IMR-90 (cell line): Measurements from ENCODE around the gene RAI14. TPM values are rescaled to one million over a fixed set of nuclear protein-coding genes. Genes with fewer than 3 reads are reported as not detected.

Experiments
- ATAC-seq: fragments of 200-7000 bp; cut with Tn5 transposase; 2 replicates; pipeline ENCODE4 v1.9.1; 2020; ENCODE audit warnings: low read depth, mild to moderate bottlenecking, moderate library complexity
- BruUV-seq: library from RNA; stranded (reverse); fragments of 400-500 nt; replicated peaks from 2 replicates; lab custom pipeline; 2021; lab: Mats Ljungman, UMichigan
- CTCF ChIA-PET: fragments of 300-600 bp; formaldehyde crosslinking; extraction: SDS; loops from one replicate; lab custom pipeline; 2021; ENCODE audit warnings: antibody characterized with exemption; lab: Yijun Ruan, JAX
- POLR2A ChIA-PET: fragments of 300-600 bp; sonication (Branson Sonifier 250); formaldehyde crosslinking; loops from one replicate; lab custom pipeline; 2022; ENCODE audit warnings: antibody characterized with exemption; ENCODE audit not compliant: unreplicated experiment; lab: Charles Lee
- DNase-seq: peaks from one replicate; pipeline ENCODE4 v3.0.0; 2013
- H2AFZ ChIP-seq: replicated peaks from 2 replicates; pipeline ENCODE3; 2013; ENCODE audit warnings: low read length, mild to moderate bottlenecking; ENCODE audit not compliant: poor library complexity
- H2AK5ac ChIP-seq: 2 replicates; pipeline ENCODE4 v1.6.1; 2013; ENCODE audit warnings: low read depth, low read length, inconsistent platforms
- H2AK9ac ChIP-seq: replicated peaks from 2 replicates; pipeline ENCODE3; 2013; ENCODE audit warnings: mild to moderate bottlenecking, low read depth, low read length, moderate library complexity; ENCODE audit not compliant: poor library complexity
- H2BK120ac ChIP-seq: 2 replicates; pipeline ENCODE4 v1.6.1; 2013; ENCODE audit warnings: low read depth, low read length, inconsistent platforms
- H2BK15ac ChIP-seq: 3 replicates; pipeline ENCODE4 v1.6.1; 2013; ENCODE audit warnings: low read depth, low read length, inconsistent platforms
- H2BK20ac ChIP-seq: 2 replicates; pipeline ENCODE4 v1.6.1; 2013; ENCODE audit warnings: low read depth, mild to moderate bottlenecking, inconsistent platforms, low read length, moderate library complexity
- H2BK5ac ChIP-seq: 2 replicates; pipeline ENCODE4 v1.6.1; 2013; ENCODE audit warnings: mild to moderate bottlenecking, low read depth, low read length, inconsistent platforms; ENCODE audit not compliant: poor library complexity, severe bottlenecking
- H3K14ac ChIP-seq: replicated peaks from 2 replicates; pipeline ENCODE4 v1.6.1; 2013; ENCODE audit warnings: low read depth, low read length, inconsistent platforms
- H3K18ac ChIP-seq: 2 replicates; pipeline ENCODE4 v1.6.1; 2013; ENCODE audit warnings: low read depth, low read length, control low read depth
- H3K23ac ChIP-seq: 2 replicates; pipeline ENCODE4 v1.6.1; 2013; ENCODE audit warnings: low read depth, low read length, inconsistent platforms
- H3K27ac ChIP-seq: 2 replicates; pipeline ENCODE4 v1.5.1; 2013; ENCODE audit warnings: mild to moderate bottlenecking, control low read depth, low read length; ENCODE audit not compliant: insufficient read depth
- H3K27me3 ChIP-seq: 2 replicates; pipeline ENCODE4 v1.6.1; 2013; ENCODE audit warnings: low read length; ENCODE audit not compliant: control insufficient read depth, insufficient read depth
- H3K36me3 ChIP-seq: 2 replicates; pipeline ENCODE4 v1.6.1; 2013; ENCODE audit warnings: low read length, mixed read lengths; ENCODE audit not compliant: control insufficient read depth, insufficient read depth
- H3K4ac ChIP-seq: 2 replicates; pipeline ENCODE4 v1.6.1; 2013; ENCODE audit warnings: low read depth, low read length, inconsistent platforms
- H3K4me1 ChIP-seq: 2 replicates; pipeline ENCODE4 v1.6.1; 2013; ENCODE audit warnings: low read length, mixed read lengths; ENCODE audit not compliant: control insufficient read depth, insufficient read depth
- H3K4me2 ChIP-seq: 2 replicates; pipeline ENCODE4 v1.6.1; 2013; ENCODE audit warnings: low read depth, mild to moderate bottlenecking, control low read depth, low read length, moderate library complexity
- H3K4me3 ChIP-seq: 2 replicates; pipeline ENCODE4 v1.5.1; 2013; ENCODE audit warnings: low read depth, mild to moderate bottlenecking, control low read depth, low read length, moderate library complexity; ENCODE audit not compliant: insufficient read depth
- H3K56ac ChIP-seq: 2 replicates; pipeline ENCODE4 v1.6.1; 2013; ENCODE audit warnings: low read length, inconsistent platforms; ENCODE audit not compliant: insufficient read depth; ENCODE audit errors: extremely low read depth
- H3K79me1 ChIP-seq, 2 experiments: 2 replicates each; pipeline ENCODE4 v1.6.1; 2013; ENCODE audit warnings: low read length in 2 of 2, inconsistent platforms in 1 of 2, low read depth in 1 of 2
- H3K9ac ChIP-seq: 2 replicates; pipeline ENCODE4 v1.6.1; 2013; ENCODE audit warnings: low read depth, low read length, control low read depth
- H3K9me1 ChIP-seq: 2 replicates; pipeline ENCODE4 v1.6.1; 2013; ENCODE audit warnings: low read length, inconsistent platforms; ENCODE audit not compliant: insufficient read depth
- H3K9me3 ChIP-seq: 2 replicates; pipeline ENCODE4 v1.6.1; 2013; ENCODE audit warnings: low read length; ENCODE audit not compliant: control insufficient read depth, insufficient read depth
- H4K20me1 ChIP-seq: 2 replicates; pipeline ENCODE4 v1.6.1; 2013; ENCODE audit warnings: low read length, inconsistent platforms; ENCODE audit not compliant: insufficient read depth
- H4K5ac ChIP-seq: 2 replicates; pipeline ENCODE4 v1.6.1; 2013; ENCODE audit warnings: mild to moderate bottlenecking, low read depth, low read length, control low read depth
- H4K8ac ChIP-seq, 2 experiments: 2 replicates each; pipeline ENCODE4 v1.6.1; 2013; ENCODE audit warnings: low read depth in 2 of 2, low read length in 2 of 2, control low read depth in 1 of 2, inconsistent platforms in 1 of 2
- H4K91ac ChIP-seq: 2 replicates; pipeline ENCODE4 v1.6.1; 2013; ENCODE audit warnings: low read depth, low read length, inconsistent platforms; ENCODE audit not compliant: insufficient read depth
- BHLHE40 ChIP-seq: fragments of 150-350 bp; IDR thresholded peaks from 2 replicates; pipeline ENCODE4 v1.6.1; 2016; ENCODE audit warnings: mild to moderate bottlenecking, low read depth, low read length
- CEBPB ChIP-seq: IDR thresholded peaks from 2 replicates; pipeline ENCODE4 v1.6.1; 2012; ENCODE audit warnings: low read depth, low read length, improper control_type of control experiment
- CHD1 ChIP-seq: IDR thresholded peaks from 2 replicates; pipeline ENCODE4 v1.6.1; 2012; ENCODE audit warnings: low read depth, low read length, improper control_type of control experiment
- MAFK ChIP-seq: IDR thresholded peaks from 2 replicates; pipeline ENCODE4 v1.6.1; 2012; ENCODE audit warnings: low read depth, low read length, improper control_type of control experiment
- POLR2A ChIP-seq: IDR thresholded peaks from 2 replicates; pipeline ENCODE4 v1.6.1; 2012; ENCODE audit warnings: mild to moderate bottlenecking, low read depth, low read length
- RAD21 ChIP-seq: IDR thresholded peaks from 2 replicates; pipeline ENCODE4 v1.6.1; 2012; ENCODE audit warnings: low read length, improper control_type of control experiment
- RCOR1 ChIP-seq: IDR thresholded peaks from 2 replicates; pipeline ENCODE4 v1.6.1; 2012; ENCODE audit warnings: mild to moderate bottlenecking, low read length, improper control_type of control experiment; ENCODE audit not compliant: insufficient replicate concordance
- RFX5 ChIP-seq: IDR thresholded peaks from 2 replicates; pipeline ENCODE4 v1.8.0; 2012; ENCODE audit warnings: low read depth, mild to moderate bottlenecking, low read length, moderate library complexity
- SMC3 ChIP-seq: fragments of 150-350 bp; IDR thresholded peaks from 2 replicates; pipeline ENCODE4 v1.6.1; 2016; ENCODE audit warnings: low read depth, mild to moderate bottlenecking, antibody characterized with exemption, low read length, moderate library complexity
- USF2 ChIP-seq: fragments of 150-350 bp; IDR thresholded peaks from 2 replicates; pipeline ENCODE4 v1.6.1; 2017; ENCODE audit warnings: mild to moderate bottlenecking, antibody characterized with exemption, low read length, low read depth
- WGBS, 2 experiments: methylation state at CpG; one replicate each; pipeline versions ENCODE4 v1.1.5 to v1.1.7; 2013; ENCODE audit warnings: missing lambda C conversion rate in 2 of 2; ENCODE audit not compliant: insufficient read length in 1 of 2; ENCODE audit errors: extremely low coverage in 2 of 2; 5-methylcytosine and 5-hydroxymethylcytosine counted together
- dilution Hi-C: fragments of 300-500 bp; cut with HindIII; formaldehyde crosslinking; loops from one replicate; pipeline ENCODE4 v1.14.3; 2018; ENCODE audit warnings: low sequenced_read_pairs; ENCODE audit not compliant: unreplicated experiment
- in situ Hi-C: fragments of 300-500 bp; cut with MboI; formaldehyde crosslinking; loops from 3 replicates; pipeline ENCODE4 v1.14.3; 2019; ENCODE audit warnings: low sequenced_read_pairs, inconsistent platforms, mixed read lengths
- intact Hi-C: fragments of 100-400 bp; cut with micrococcal nuclease; formaldehyde crosslinking; loops from 2 replicates; pipeline ENCODE4 v1.10.0; 2022
- polyA plus RNA-seq, 3 experiments: library from polyadenylated mRNA; depleted of rRNA; stranded (reverse); fragments of >200 nt; gene quantifications; 2 replicates each; pipeline ENCODE4 v1.2.3, GENCODE V29; 2012; ENCODE audit warnings: low replicate concordance in 1 of 3
- total RNA-seq: library from RNA; depleted of rRNA; stranded (reverse); fragments of >200 nt; gene quantifications from 2 replicates; pipeline ENCODE4 v1.2.3, GENCODE V29; 2012

Gene RAI14
- total and polyA plus RNA-seq, 2 of the 4 experiments (the other 2 are of a cell fraction) = 221 to 267 TPM

GRCh38 chr5:34609951-34610441 is 46.1 kb upstream of the RAI14 start:
- CTCF ChIA-PET = interaction anchor here (1.3 kb wide), 1 partner anchor 42 kb away, joined by 5 read pairs; no protein-coding TSS in a partner anchor
- H2AFZ ChIP-seq = peak overlapping the region; percentile 60
- H3K36me3 ChIP-seq = no peaks in the 10 kb centered on the region
- H3K23ac ChIP-seq = peak overlapping the region; percentile 91; the same call in 1 of the 2 replicates
- POLR2A ChIA-PET = no interaction called here
- H2AK9ac ChIP-seq = peak overlapping the region; percentile 85
- no peaks in the 10 kb centered on the region for H3K27me3 ChIP-seq
- TF ChIP-seq RAD21 (no peak), BHLHE40 (no peak), USF2 (no peak), CHD1 (no peak), POLR2A (no peak), SMC3 (no peak), RFX5 (no peak), RCOR1 (no peak), CEBPB (no peak), MAFK (no peak)
- 67% methylated on average over 1 of the region's 6 CpGs; no CpG with 5 or more reads in 1 of the 2 experiments for WGBS, 2 experiments
- peak overlapping the region; percentile 97 for H3K27ac ChIP-seq
- H4K8ac ChIP-seq = peak overlapping the region; percentile 50 to 96
- no peaks in the 10 kb centered on the region for H3K9me3 ChIP-seq
- intact Hi-C loops (loop anchor here (1.0 to 5.0 kb wide), 2 partner anchors 45 to 88 kb away; no protein-coding TSS in a partner anchor), dilution Hi-C loops (no loop called here), in situ Hi-C loops (no loop called here)
- H2BK5ac ChIP-seq = peak overlapping the region; percentile 98
- peak overlapping the region; percentile 74 for H2BK15ac ChIP-seq
- DNase-seq (peak; percentile 50), ATAC-seq (peak; percentile 9; the same call in 1 of the 2 replicates)
- peak overlapping the region; percentile 95 for H2BK120ac ChIP-seq
- peak overlapping the region; percentile 86 for H4K5ac ChIP-seq
- no peaks in the 10 kb centered on the region for H4K20me1 ChIP-seq
- peak overlapping the region; percentile 97 for H2BK20ac ChIP-seq
- peak overlapping the region; percentile 93 for H3K14ac ChIP-seq
- H3K56ac ChIP-seq = peak overlapping the region; percentile 81
- H3K18ac ChIP-seq = peak overlapping the region; percentile 88
- peaks cover 13% of the 10 kb centered on the region for H3K9me1 ChIP-seq
- no peak overlapping the region for H3K4me3 ChIP-seq
- no TSS peak for BruUV-seq
- H3K4me1 ChIP-seq = peaks cover 10% of the 10 kb centered on the region
- H2AK5ac ChIP-seq = peak overlapping the region; percentile 87
- H3K4ac ChIP-seq = peak overlapping the region; percentile 97
- peak overlapping the region; percentile 92 for H4K91ac ChIP-seq
- no peak overlapping the region for H3K4me2 ChIP-seq
- no peak overlapping the region for H3K9ac ChIP-seq
- peaks cover 0 to 14% of the 10 kb centered on the region in 2 experiments; a peak in 2 of 4 replicates for H3K79me1 ChIP-seq
